GM03348 (cell line): Measurements from ENCODE around the gene SLC25A12.
"Not testable (repeated sequence)": the region's sequence is repeated elsewhere in the genome, so short reads cannot be mapped to it uniquely, and the experiment has no call there.

Experiments
- DNase-seq: peaks from one replicate; pipeline ENCODE4 v3.0.0; 2012; ENCODE audit warnings: low spot score

SLC25A12 gene

DNA sequence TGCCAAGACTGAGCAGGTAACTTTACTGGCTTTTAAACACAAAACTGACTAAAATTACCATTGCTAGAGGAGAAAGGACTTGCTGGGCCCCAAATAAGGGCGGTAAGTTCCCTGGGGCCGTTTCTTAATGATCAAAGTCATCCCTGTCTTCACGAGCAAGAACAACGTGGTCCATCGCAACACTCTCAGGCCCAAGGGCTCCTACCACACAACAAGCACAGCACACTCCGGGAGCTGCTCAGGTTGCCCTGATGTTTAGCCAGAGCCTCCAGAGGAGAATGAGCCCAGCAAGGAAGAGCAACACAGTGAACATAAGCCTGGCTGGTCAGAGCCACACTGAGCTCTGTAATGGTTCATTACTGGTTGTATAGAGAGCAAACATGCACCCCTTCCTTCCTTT is 104.1 kb downstream of the SLC25A12 start:
- DNase-seq: no peak

GRCh38 chr2:171788316-171788993 is 105.6 kb downstream of the SLC25A12 start:
- DNase-seq: no peak

- DNase-seq: no peak
These were observed 106.5 kb downstream of the SLC25A12 start for GRCh38 chr2:171787333-171788072.

DNA sequence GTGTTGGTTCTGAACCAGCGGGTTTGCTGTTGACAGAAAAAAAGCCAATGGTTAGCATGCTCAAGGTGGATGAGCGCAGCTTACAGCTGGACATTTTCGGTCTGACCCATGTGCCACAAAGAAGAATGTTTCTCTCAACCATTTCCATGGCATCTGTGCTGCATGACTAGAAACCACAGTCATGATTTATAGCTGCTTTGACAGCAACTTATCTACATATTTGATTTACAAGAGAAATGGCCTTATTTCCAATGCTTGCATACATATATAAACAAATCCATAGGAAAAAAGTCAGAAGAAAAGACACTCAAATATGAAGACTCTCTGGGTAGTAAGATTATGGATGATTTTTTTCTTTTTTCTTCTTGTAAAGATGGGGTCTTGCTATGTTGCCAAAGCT is 108.6 kb downstream of the SLC25A12 start:
- DNase-seq: no peak

DNA sequence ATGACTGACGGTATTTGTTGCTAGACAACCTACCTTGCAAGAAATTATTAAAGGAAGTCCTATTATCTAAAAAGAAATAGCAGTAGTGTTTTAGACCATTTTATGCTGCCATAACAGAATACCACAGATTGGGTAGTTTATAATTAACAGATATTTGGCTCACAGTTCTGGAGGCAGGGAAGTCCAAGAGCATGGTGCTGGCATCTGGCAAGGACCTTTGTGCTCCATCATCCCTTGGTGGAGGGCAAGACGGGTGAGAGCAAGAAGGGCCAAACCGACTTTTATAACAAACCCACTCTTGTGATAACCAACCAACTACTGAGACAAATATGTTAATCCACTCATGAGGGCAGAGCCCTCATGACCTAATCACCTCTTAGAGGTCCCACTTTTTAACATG is 115.5 kb downstream of the SLC25A12 start:
- DNase-seq: no peak

DNA sequence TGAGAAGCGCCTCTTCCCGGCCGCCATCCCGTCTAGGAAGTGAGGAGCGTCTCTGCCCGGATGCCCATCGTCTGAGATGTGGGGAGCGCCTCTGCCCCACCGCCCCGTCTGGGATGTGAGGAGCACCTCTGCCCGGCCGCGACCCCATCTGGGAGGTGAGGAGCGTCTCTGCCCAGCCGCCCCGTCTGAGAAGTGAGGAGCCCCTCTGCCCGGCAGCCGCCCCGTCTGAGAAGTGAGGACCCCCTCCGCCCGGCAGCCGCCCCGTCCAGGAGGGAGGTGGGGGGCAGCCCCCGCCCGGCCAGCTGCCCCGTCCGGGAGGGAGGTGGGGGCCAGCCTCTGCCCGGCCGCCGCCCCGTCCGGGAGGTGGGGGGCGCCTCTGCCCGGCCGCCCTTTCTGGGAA is 119.5 kb downstream of the SLC25A12 start:
- not testable (repeated sequence) for DNase-seq

DNA sequence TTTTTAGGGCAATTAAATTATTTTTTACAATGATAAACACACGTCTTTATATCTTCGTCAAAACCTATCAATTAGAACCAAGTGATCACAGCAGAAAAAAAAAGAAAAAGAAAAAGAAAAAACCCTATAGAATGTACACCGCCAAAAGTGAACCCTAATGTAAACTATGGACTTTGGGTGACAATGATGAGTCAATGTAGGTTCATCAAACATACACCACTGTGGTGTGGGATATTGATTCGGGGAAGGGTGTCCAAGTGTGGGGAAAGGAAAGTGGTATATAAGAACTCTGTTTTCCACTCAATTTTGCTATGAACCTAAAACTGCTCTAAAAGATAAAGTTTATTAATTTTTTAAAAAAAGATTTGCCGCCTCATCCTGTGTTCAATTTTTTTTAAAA is 121.7 kb downstream of the SLC25A12 start:
- no peak for DNase-seq

DNA sequence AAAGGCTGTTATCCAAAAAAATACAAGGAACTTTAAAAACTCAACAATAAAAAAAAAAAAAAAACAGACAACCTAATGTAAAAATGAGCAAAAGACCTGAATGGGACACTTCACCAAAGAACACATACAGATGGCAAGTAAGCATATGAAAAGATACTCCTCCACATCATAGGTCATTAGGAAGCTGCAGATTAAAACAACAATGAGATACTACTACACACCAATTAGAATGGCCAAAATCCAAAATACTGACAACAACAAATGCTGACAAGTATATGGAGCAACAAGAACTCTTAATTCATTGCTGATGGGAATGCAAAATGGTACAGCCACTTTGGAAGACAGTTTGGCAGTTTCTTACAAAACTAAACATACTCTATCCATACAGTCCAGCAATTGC is 122.6 kb downstream of the SLC25A12 start:
- no peak for DNase-seq

GRCh38 chr2:171763602-171764001 is 130.4 kb downstream of the SLC25A12 start:
- no peak for DNase-seq

DNA sequence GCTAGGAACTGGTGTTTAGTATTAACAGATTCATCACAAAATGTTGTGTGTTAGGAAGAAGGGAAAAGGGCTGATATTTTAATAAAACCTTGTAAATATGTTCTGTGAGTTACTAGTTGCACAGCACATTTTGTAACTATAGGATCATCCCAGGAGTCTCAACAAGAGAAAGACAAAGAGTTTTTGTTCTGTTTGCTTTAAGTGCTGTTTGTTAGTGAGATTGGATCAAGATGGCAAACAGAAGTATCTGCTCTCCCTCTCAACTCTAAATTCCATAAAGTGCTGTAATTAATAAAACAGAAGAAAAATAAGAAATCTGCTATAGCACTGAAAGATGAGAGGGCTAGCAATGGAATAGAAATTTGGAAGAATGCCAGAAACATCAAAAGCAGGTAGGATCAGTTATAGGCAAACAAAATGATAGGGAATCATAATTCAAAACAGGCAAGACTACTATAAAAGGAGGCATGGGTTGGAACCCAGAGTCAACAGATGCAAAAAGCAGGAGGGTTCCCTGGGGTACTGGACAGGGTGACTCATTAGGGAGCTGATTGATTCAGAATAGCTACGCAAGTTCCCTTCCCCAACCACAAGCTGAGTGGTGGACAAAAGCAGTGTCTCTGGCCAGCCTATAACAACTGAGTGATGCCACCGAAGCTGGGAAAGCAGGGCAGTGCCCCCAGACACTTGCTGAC is 131.0 kb downstream of the SLC25A12 start:
- peak; percentile 26 for DNase-seq

DNA sequence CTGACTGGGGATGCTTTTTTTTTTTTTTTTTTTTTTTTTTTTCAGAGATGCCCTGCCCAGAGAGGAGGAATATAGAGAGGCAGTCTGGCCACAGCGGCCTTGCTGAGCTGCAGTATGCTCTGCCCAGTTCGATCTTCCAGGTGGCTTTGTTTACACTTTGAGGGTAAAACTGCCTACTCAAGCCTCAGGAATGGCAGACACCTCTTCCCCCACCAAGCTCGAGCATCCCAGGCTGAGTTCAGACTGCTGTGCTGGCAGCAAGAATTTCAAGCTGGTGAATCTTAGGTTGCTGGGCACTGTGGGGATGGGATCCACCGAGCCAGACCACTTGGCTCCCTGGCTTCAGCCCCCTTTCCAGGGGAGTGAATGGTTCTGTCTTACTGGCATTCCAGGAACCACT is 132.9 kb downstream of the SLC25A12 start:
- DNase-seq: not testable (repeated sequence)

DNA sequence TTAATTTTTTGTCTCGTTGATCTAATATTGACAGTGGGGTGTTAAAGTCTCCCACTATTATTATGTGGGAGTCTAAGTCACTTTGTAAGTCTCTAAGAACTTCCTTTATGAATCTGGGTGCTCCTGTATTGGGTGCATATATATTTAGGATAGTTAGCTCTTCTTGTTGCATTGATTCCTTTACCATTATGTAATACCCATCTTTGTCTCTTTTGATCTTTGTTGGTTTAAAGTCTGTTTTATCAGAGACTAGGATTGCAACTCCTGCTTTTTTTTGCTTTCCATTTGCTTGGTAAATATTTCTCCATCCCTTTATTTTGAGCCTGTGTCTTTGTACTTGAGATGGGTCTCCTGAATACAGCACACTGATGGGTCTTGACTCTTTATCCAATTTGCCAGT is 135.3 kb downstream of the SLC25A12 start:
- DNase-seq: not testable (repeated sequence)

- peak; percentile 11 for DNase-seq
These were observed 139.6 kb downstream of the SLC25A12 start for GRCh38 chr2:171754254-171754939.

GRCh38 chr2:171747371-171747770 is 146.7 kb downstream of the SLC25A12 start:
- DNase-seq: no peak

GRCh38 chr2:171745806-171746205 is 148.2 kb downstream of the SLC25A12 start:
- DNase-seq: no peak

DNA sequence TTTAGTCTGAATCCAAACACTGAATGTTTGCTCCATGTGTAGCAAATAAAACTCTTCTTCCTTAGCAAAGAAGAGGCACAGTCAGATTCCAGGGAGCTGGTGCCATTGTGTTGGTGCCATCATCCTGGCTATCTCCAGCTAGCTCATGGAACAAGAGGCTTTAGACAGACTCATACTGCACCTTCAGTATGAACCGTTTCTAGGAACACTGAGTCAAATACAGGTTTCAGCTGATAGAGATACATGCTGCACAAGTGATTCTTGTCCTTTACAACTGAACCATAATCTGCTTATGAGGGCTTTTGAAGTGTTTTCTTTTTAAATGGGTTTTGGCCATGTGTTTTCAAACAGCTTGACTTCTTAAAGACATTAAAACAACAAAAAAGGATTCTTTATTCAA is 148.9 kb downstream of the SLC25A12 start:
- no peak for DNase-seq

DNA sequence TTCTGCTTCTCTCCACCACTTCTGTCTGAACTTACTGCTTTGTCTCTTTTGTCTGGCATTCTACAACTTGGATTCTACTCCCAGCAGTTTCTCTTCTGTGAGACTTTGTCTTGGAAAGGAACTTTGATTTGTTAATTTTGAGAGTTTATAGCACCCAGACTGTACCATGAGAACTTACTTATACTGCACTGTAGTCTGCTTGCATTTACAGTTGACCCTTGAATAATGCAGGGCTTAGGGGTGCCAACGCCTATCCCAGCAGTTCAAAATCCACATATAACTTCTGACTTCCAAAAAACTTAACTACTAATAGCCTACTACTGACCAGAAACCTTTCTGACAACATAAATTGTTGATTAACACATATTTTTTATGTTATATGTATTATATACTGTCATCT is 151.3 kb downstream of the SLC25A12 start:
- DNase-seq: no peak

DNA sequence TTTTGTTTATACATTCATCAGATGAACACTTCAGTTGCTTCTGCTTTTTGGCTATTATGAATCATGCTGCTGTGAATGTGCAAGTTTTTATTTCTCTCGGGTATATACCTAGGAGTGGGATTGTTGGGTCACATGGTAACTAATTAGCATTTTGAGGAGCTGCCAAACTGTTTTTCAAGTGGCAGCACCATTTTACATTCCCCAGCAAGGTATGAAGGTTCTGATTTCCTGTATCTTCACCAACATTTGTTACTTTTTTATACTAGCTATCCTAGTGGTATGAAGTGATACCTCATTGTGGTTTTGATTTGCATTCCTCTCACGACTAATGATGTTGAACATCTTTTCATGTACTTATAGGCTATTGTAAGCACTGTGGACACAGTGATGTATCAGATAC is 152.9 kb downstream of the SLC25A12 start:
- DNase-seq: no peak

- no peak for DNase-seq
These were observed 157.9 kb downstream of the SLC25A12 start for GRCh38 chr2:171735991-171736710.
